GM18873 (cell line): Measurements from ENCODE around the gene NPR3.
"Not testable (repeated sequence)": the region's sequence is repeated elsewhere in the genome, so short reads cannot be mapped to it uniquely, and the experiment has no call there.

Experiments
- ATAC-seq: cut with Tn5 transposase; IDR thresholded peaks from one replicate; pipeline ENCODE4 v1.9.1; 2021; ENCODE audit warnings: mild to moderate bottlenecking, moderate library complexity, moderate number of reproducible peaks; ENCODE audit not compliant: unreplicated experiment, low FRiP score

The NPR3 gene

GRCh38 chr5:32803656-32804055, 92.5 kb downstream of the NPR3 start:
- no peak for ATAC-seq

DNA sequence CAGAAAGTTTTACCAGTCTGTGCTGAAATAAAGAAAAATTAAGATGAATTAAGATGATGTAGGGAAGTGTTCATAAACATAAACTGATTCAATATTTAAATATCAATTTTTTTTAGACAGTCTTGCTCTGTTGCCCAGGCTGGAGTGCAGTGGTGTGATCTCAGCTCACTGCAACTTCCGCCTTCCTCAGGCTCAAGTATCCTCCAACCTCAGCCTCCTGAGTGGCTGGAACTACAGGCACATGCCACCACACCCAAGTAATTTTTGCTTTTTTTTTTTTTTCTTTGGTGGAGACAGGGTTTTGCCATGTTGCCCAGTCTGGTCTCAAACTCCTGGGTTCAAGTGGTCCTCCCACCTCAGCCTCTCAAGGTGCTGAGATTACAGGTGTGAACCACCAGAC, 94.3 kb downstream of the NPR3 start:
- ATAC-seq: not testable (repeated sequence)

- ATAC-seq: no peak
Measured at GRCh38 chr5:32805971-32806638, 95.0 kb downstream of the NPR3 start.

- no peak for ATAC-seq
Measured at GRCh38 chr5:32808783-32809182, 97.7 kb downstream of the NPR3 start.

DNA sequence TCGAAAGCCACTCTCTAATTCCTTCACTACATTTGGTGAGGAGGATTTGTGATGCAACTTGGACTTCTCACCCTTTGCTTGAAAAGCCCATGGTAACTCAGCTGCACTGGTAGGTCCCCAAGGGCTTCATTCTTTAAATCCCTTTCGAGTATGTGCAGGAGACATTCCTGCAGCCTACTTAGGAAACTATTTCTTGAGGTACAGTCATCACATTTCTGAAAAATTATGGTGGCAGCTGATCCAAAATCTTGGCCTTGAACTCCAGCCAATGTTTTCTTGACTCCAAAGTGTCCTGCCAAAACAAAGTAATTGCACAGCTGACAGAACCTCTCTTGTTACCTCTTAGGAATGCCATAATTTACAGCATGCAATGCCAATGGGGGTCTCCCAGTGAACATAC, 99.7 kb downstream of the NPR3 start:
- no peak for ATAC-seq

DNA sequence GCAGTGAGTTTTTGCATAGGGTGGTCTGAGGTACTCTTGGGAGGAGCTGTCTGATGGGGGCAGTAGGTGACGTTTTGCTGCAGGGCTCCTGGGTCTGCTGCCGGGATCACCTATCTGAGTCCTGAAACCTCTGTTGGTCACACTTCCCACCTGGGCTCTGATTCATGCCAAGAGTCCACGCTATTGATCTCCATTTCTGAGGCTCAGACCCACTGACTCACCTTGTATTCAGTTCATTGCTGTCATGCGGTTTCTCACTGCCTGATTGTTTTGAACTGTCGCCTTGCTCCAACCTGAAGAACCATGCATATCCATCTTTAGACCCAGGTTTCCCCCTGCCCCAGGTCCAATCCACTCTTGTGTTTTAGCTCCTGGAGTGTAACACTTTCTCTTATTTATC, 101.3 kb downstream of the NPR3 start:
- ATAC-seq: no peak

- ATAC-seq: no peak
Measured at GRCh38 chr5:32814141-32814540, 103.0 kb downstream of the NPR3 start.

DNA sequence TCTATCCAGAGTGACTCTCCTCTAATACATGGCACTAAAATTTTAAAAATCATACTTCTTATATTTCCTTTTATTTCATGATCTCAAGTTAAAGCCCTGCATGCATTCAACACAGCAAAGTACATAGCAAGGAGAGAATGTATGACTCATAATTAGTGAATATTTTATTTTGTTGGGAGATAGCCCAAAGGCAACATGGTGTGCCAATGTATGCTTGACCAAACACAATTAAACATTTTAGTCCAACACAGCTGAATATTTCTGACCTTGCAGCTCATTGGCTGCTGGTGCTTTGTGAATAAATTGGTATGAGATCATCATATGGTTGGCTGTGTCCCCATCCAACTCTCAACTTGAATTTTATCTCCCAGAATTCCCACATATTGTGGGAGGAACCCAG, 103.5 kb downstream of the NPR3 start:
- ATAC-seq: no peak

GRCh38 chr5:32827981-32828380, 116.9 kb downstream of the NPR3 start:
- ATAC-seq: no peak

GRCh38 chr5:32828492-32828891, 117.4 kb downstream of the NPR3 start:
- no peak for ATAC-seq

GRCh38 chr5:32831624-32832023, 120.5 kb downstream of the NPR3 start:
- no peak for ATAC-seq

DNA sequence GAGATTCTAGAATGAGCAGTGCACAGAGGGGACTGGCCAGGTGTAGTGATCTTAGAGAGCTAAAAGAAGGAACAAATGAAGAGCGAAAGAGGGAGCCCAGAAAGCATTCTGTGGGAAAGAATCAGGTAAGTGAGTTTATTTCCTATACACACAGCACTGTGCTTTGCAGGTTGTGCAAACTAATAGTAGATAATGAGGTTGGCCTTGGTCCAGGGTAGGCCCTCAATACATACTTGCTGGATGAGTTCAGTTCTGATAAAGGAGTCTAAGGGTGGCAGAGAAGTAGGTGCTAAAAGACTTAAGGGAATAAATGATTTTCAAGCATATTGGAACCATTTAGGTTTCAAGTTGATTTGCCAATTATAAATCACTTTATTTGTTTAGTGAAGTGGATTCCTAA, 122.0 kb downstream of the NPR3 start:
- no peak for ATAC-seq

DNA sequence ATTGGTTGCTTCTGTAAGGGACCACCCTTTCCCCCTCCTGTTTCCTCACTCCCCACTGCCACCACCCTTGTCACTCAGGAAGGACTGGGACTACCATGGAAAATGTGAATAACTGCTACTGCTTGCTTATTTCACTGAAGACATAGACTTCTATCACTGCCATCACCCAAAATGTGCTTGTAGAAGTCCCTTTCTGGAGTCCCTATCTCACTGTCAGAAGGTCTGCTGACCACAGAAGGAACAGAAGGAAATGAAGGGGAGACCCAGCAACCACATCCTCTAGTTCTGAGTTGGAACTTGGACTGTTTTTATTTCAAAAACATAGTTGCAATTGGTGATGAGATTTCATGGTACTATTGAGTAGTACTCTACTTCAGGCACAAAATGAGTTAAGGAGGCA, 122.5 kb downstream of the NPR3 start:
- ATAC-seq: no peak

DNA sequence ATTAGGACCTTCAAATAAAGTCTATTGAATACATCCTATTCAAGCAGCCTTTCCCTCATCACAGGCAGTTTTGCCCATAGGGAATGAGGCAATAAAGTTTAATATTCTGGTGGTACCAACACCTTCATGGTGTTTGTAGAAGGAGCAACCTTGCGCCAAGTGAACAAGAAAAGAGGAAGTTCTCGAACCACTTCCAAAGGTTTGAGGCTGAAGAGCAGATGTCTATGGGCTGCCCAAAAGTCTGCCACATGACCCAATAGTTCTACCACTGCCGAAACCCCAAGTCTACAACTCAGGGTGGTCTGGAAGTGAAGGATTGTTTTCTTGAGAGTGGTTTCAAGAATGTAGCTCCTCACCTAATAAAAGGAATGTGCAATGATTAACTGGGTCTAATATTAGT, 123.1 kb downstream of the NPR3 start:
- ATAC-seq: no peak

DNA sequence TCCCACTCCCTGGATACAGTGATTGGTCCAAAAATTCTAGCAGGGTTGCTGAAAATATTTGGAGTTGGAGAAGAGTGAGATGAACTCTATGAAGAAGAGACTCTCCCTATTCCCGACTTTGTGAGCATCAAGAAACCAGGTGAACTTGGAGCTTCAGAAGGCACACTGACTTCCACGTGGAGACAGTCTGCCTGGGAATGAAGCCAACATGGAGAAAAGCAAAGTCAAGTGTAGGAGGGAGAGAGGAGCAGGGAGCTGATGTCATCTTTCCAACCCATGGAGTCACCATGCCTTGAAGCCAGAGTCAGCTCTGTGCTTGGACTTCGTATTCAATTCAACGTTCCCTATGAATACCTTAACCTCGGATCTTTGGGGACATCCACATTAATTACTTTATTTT, 125.1 kb downstream of the NPR3 start:
- ATAC-seq: no peak

- ATAC-seq: no peak
Measured at GRCh38 chr5:32837211-32837610, 126.1 kb downstream of the NPR3 start.

- ATAC-seq: no peak
Measured at GRCh38 chr5:32839106-32839505, 128.0 kb downstream of the NPR3 start.

- ATAC-seq: no peak
Measured at GRCh38 chr5:32840606-32841005, 129.5 kb downstream of the NPR3 start.
